ENCODE measurements around the gene CRAMP1. TPM values are rescaled to one million over a fixed set of nuclear protein-coding genes. Genes with fewer than 3 reads are reported as not detected.

Gene CRAMP1
- total and polyA plus RNA-seq, 2 of the 8 experiments (the other 6 are each of a cell fraction or from before 2014, with no cell fraction given) = 19.2 to 23.2 TPM

DNA sequence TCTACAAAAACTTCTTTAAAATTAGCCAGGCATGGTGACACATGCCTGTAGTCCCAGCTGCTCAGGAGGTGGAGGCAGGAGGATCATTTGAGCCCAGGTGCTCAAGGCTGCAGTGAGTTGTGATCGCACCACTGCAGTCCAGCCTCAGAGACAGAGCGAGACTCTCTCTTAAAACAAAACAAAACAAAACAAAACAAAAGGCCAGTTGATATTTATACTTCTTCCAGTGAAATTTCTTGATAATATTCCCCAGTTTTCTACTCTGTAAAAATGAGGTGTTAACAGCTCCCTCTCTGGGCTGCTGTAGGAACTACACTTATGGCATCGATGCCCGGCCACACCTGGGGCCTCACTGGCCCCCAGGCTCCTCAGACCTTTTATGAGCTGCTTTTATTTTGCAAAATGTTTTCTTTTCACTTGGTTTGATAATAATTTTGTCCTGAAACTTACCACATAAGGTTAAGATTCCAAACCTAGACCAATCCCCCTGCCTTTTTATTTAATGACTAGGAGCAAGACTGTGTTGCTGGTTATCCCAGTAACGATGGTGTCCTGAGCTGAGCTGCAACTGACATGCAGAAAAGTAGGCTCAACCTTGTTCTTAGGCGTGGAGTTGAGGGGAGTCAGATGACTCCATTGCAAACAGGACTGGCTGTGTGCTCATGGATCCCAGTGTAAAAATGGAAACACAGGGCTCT, 111.4 kb downstream of the CRAMP1 start:
- H4K8ac ChIP-seq (ENCODE audit: extremely low read depth, insufficient read depth, low read length) = no peak overlapping the region
- H4K91ac ChIP-seq (replicated peaks; ENCODE audit: insufficient read length, low read length) = no peak overlapping the region
- no peak overlapping the region for H2AK5ac ChIP-seq (ENCODE audit: low read depth, low read length)
- H4K5ac ChIP-seq (ENCODE audit: insufficient read length, low read depth, low read length) = no peak overlapping the region
- WGBS, 2 experiments (ENCODE audit: extremely low coverage in 1 of 2, insufficient coverage in 1 of 2, insufficient read length in 1 of 2, insufficient replicate concordance in 2 of 2, low coverage in 1 of 2, low lambda C conversion rate in 2 of 2, missing lambda C conversion rate in 1 of 2) = 66% methylated on average over 6 of the region's 6 CpGs; no CpG with 5 or more reads in 1 of the 2 experiments
- H3K9me3 ChIP-seq (ENCODE audit: insufficient read depth in 2 of 2, low read depth in 1 of 2, low read length in 1 of 2) = no peaks in the 10 kb centered on the region
- H3K18ac ChIP-seq (ENCODE audit: extremely low read depth, low read length) = no peak overlapping the region; the same call in 1 of the 2 replicates
- no peak overlapping the region for H3K9ac ChIP-seq (replicated peaks in 1 of 4; ENCODE audit: extremely low read depth in 1 of 4, low read depth in 3 of 4, low read length in 3 of 4)
- peaks cover 0 to 19% of the 10 kb centered on the region in 2 experiments for H4K20me1 ChIP-seq (replicated peaks in 1 of 2; ENCODE audit: control insufficient read depth in 1 of 2, insufficient read depth in 2 of 2, low read length in 2 of 2)
- no peak overlapping the region for H3K4me3 ChIP-seq (ENCODE audit: extremely low read depth in 1 of 4, insufficient read depth in 2 of 4, low read depth in 3 of 4, low read length in 4 of 4)
- no peak overlapping the region for H2AFZ ChIP-seq (ENCODE audit: low read length)
- peaks cover 7% of the 10 kb centered on the region for H3K79me1 ChIP-seq (ENCODE audit: low read depth, low read length)
- no peaks in the 10 kb centered on the region for H3K27me3 ChIP-seq (replicated peaks in 1 of 4; ENCODE audit: control insufficient read depth in 3 of 4, extremely low read depth in 1 of 4, insufficient read depth in 3 of 4, low read length in 3 of 4)
- no peak overlapping the region for H3K27ac ChIP-seq (ENCODE audit: low read depth, low read length)
- H3K36me3 ChIP-seq (ENCODE audit: control insufficient read depth in 2 of 4, insufficient read depth in 4 of 4, low read length in 3 of 4) = peaks cover 0 to 4% (median 0%) of the 10 kb centered on the region in 4 experiments; a peak in 3 of 8 replicates
- H3K23ac ChIP-seq (ENCODE audit: insufficient read length) = no peak overlapping the region
- no peak overlapping the region for H3K56ac ChIP-seq (replicated peaks; ENCODE audit: insufficient read length, low read depth, low read length)
- no peak overlapping the region for H2BK12ac ChIP-seq (ENCODE audit: low read depth, low read length)
- no peaks in the 10 kb centered on the region; a peak in 2 of 4 replicates for H3K79me2 ChIP-seq (ENCODE audit: control insufficient read depth in 1 of 2, insufficient read depth in 2 of 2, low read length in 2 of 2)
- ChIA-PET CTCF (ENCODE audit: partially characterized antibody) (interaction anchor here (0.8 to 2.8 kb wide), 20 partner anchors 24 to 397 kb away, joined by 3 to 21 read pairs (median 4); partner anchors contain the start of gene JPT2), POLR2A (ENCODE audit: partially characterized antibody) (interaction anchor here (0.7 to 2.0 kb wide), 8 partner anchors 9 to 211 kb away, joined by 3 to 7 read pairs (median 4); partner anchors contain the start of genes EME2 and MRPS34)
- H2BK120ac ChIP-seq (replicated peaks; ENCODE audit: low read depth, low read length) = no peak overlapping the region
- H3K23me2 ChIP-seq (ENCODE audit: low read depth, low read length) = no peaks in the 10 kb centered on the region
- no peak overlapping the region for H2BK20ac ChIP-seq (ENCODE audit: low read length)
- H3K14ac ChIP-seq (ENCODE audit: insufficient read length) = no peak overlapping the region
- FAIRE-seq (no peak), DNase-seq (ENCODE audit: low read depth in 1 of 2, low spot score in 2 of 2) (peak in 1 of 2 experiments; percentile 74)
- H3K4ac ChIP-seq (replicated peaks; ENCODE audit: insufficient read length, low read depth, low read length) = peak overlapping the region; percentile 85
- H2BK15ac ChIP-seq (ENCODE audit: low read length) = no peak overlapping the region
- no peak overlapping the region for H3K4me2 ChIP-seq (ENCODE audit: insufficient read depth in 1 of 2, low read depth in 2 of 2, low read length in 2 of 2)
- 0 out of 7 replicates have a peak, but pooled peaks cover 0 to 2% (median 0%) of the 10 kb centered on the region in 4 experiments for H3K4me1 ChIP-seq (replicated peaks in 1 of 4; ENCODE audit: control insufficient read depth in 3 of 4, insufficient read depth in 4 of 4, low read length in 3 of 4)
- H2BK5ac ChIP-seq (ENCODE audit: low read depth, low read length) = no peak overlapping the region; the same call in 1 of the 2 replicates
- TF ChIP-seq PHF8 (conservative IDR thresholded peaks at IDR 0.05; ENCODE audit: low read depth, low read length) = no peak
- TF ChIP-seq BACH1 (IDR thresholded peaks at IDR 0.05; ENCODE audit: low read length) = no peak
- TF ChIP-seq, protein P1, sequence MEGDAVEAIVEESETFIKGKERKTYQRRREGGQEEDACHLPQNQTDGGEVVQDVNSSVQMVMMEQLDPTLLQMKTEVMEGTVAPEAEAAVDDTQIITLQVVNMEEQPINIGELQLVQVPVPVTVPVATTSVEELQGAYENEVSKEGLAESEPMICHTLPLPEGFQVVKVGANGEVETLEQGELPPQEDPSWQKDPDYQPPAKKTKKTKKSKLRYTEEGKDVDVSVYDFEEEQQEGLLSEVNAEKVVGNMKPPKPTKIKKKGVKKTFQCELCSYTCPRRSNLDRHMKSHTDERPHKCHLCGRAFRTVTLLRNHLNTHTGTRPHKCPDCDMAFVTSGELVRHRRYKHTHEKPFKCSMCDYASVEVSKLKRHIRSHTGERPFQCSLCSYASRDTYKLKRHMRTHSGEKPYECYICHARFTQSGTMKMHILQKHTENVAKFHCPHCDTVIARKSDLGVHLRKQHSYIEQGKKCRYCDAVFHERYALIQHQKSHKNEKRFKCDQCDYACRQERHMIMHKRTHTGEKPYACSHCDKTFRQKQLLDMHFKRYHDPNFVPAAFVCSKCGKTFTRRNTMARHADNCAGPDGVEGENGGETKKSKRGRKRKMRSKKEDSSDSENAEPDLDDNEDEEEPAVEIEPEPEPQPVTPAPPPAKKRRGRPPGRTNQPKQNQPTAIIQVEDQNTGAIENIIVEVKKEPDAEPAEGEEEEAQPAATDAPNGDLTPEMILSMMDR (IDR thresholded peaks at IDR 0.05; ENCODE audit: control extremely low read depth in 1 of 3, insufficient read depth in 1 of 3, low read depth in 1 of 3, low read length in 3 of 3) = peak; percentile 46 to 60 (median 59)
- no peak for TF ChIP-seq CREB1 (IDR thresholded peaks at IDR 0.05)
- TF ChIP-seq CTBP2 (IDR thresholded peaks at IDR 0.05; ENCODE audit: borderline replicate concordance, insufficient read depth, insufficient read length, low read length) = no peak
